ENCODE data around the gene PTPRG.

PTPRG gene

GRCh38 chr3:61819861-61820260 lies 258.5 kb downstream of the PTPRG start:
- Histone ChIP-seq H3K36me3 (ENCODE audit: control insufficient read depth, insufficient read depth, low read length) (no peaks in the 10 kb centered on the region), H3K4me3 (ENCODE audit: low read depth, low read length) (no peak overlapping the region), H3K9me3 (ENCODE audit: control insufficient read depth, insufficient read depth, low read length) (no peaks in the 10 kb centered on the region), H3K9ac (ENCODE audit: low read depth, low read length) (no peak overlapping the region), H3K4me1 (ENCODE audit: control insufficient read depth, insufficient read depth, low read length) (no peaks in the 10 kb centered on the region), H3K27me3 (ENCODE audit: control insufficient read depth, insufficient read depth, low read length) (no peaks in the 10 kb centered on the region)

- no peaks in the 10 kb centered on the region for H3K4me1 ChIP-seq (ENCODE audit: control insufficient read depth, insufficient read depth, low read length)
- H3K27me3 ChIP-seq (ENCODE audit: control insufficient read depth, insufficient read depth, low read length), result no peaks in the 10 kb centered on the region
- no peak overlapping the region for H3K4me3 ChIP-seq (ENCODE audit: low read depth, low read length)
- no peaks in the 10 kb centered on the region for H3K36me3 ChIP-seq (ENCODE audit: control insufficient read depth, insufficient read depth, low read length)
- H3K9me3 ChIP-seq (ENCODE audit: control insufficient read depth, insufficient read depth, low read length), result no peaks in the 10 kb centered on the region
- no peak overlapping the region for H3K9ac ChIP-seq (ENCODE audit: low read depth, low read length)
Measured at GRCh38 chr3:61820306-61820992, 259.1 kb downstream of the PTPRG start.

- Histone ChIP-seq H3K4me1 (ENCODE audit: control insufficient read depth, insufficient read depth, low read length) (no peaks in the 10 kb centered on the region), H3K36me3 (ENCODE audit: control insufficient read depth, insufficient read depth, low read length) (no peaks in the 10 kb centered on the region), H3K27me3 (ENCODE audit: control insufficient read depth, insufficient read depth, low read length) (no peaks in the 10 kb centered on the region), H3K4me3 (ENCODE audit: low read depth, low read length) (no peak overlapping the region), H3K9me3 (ENCODE audit: control insufficient read depth, insufficient read depth, low read length) (no peaks in the 10 kb centered on the region), H3K9ac (ENCODE audit: low read depth, low read length) (no peak overlapping the region)
Measured at GRCh38 chr3:61821823-61822251, 260.5 kb downstream of the PTPRG start.

GRCh38 chr3:61822588-61822987 lies 261.2 kb downstream of the PTPRG start:
- H3K4me3 ChIP-seq (ENCODE audit: low read depth, low read length), result no peak overlapping the region
- H3K36me3 ChIP-seq (ENCODE audit: control insufficient read depth, insufficient read depth, low read length), result no peaks in the 10 kb centered on the region
- no peaks in the 10 kb centered on the region for H3K9me3 ChIP-seq (ENCODE audit: control insufficient read depth, insufficient read depth, low read length)
- H3K27me3 ChIP-seq (ENCODE audit: control insufficient read depth, insufficient read depth, low read length), result no peaks in the 10 kb centered on the region
- no peak overlapping the region for H3K9ac ChIP-seq (ENCODE audit: low read depth, low read length)
- H3K4me1 ChIP-seq (ENCODE audit: control insufficient read depth, insufficient read depth, low read length), result no peaks in the 10 kb centered on the region

GRCh38 chr3:61824553-61825135 lies 263.3 kb downstream of the PTPRG start:
- no peaks in the 10 kb centered on the region for H3K9me3 ChIP-seq (ENCODE audit: control insufficient read depth, insufficient read depth, low read length)
- H3K9ac ChIP-seq (ENCODE audit: low read depth, low read length), result no peak overlapping the region
- no peak overlapping the region for H3K4me3 ChIP-seq (ENCODE audit: low read depth, low read length)
- H3K4me1 ChIP-seq (ENCODE audit: control insufficient read depth, insufficient read depth, low read length), result peaks cover 9% of the 10 kb centered on the region
- H3K36me3 ChIP-seq (ENCODE audit: control insufficient read depth, insufficient read depth, low read length), result no peaks in the 10 kb centered on the region
- no peaks in the 10 kb centered on the region for H3K27me3 ChIP-seq (ENCODE audit: control insufficient read depth, insufficient read depth, low read length)

- no peaks in the 10 kb centered on the region for H3K36me3 ChIP-seq (ENCODE audit: control insufficient read depth, insufficient read depth, low read length)
- H3K4me1 ChIP-seq (ENCODE audit: control insufficient read depth, insufficient read depth, low read length), result peaks cover 14% of the 10 kb centered on the region
- H3K27me3 ChIP-seq (ENCODE audit: control insufficient read depth, insufficient read depth, low read length), result no peaks in the 10 kb centered on the region
Measured at GRCh38 chr3:61826161-61826560, 264.8 kb downstream of the PTPRG start.

GRCh38 chr3:61828184-61828874 lies 267.0 kb downstream of the PTPRG start:
- no peak overlapping the region for H3K9ac ChIP-seq (ENCODE audit: low read depth, low read length)
- no peaks in the 10 kb centered on the region for H3K36me3 ChIP-seq (ENCODE audit: control insufficient read depth, insufficient read depth, low read length)

More at GRCh38 chr3:61826161-61826560, 264.8 kb downstream of the PTPRG start:
- H3K9me3 ChIP-seq (ENCODE audit: control insufficient read depth, insufficient read depth, low read length), result no peaks in the 10 kb centered on the region
- no peak overlapping the region for H3K9ac ChIP-seq (ENCODE audit: low read depth, low read length)
- no peak overlapping the region for H3K4me3 ChIP-seq (ENCODE audit: low read depth, low read length)

GRCh38 chr3:61828880-61829721 lies 267.7 kb downstream of the PTPRG start:
- Histone ChIP-seq H3K4me3 (ENCODE audit: low read depth, low read length) (no peak overlapping the region), H3K27me3 (ENCODE audit: control insufficient read depth, insufficient read depth, low read length) (no peaks in the 10 kb centered on the region), H3K9ac (ENCODE audit: low read depth, low read length) (no peak overlapping the region), H3K36me3 (ENCODE audit: control insufficient read depth, insufficient read depth, low read length) (no peaks in the 10 kb centered on the region), H3K4me1 (ENCODE audit: control insufficient read depth, insufficient read depth, low read length) (peaks cover 14% of the 10 kb centered on the region), H3K9me3 (ENCODE audit: control insufficient read depth, insufficient read depth, low read length) (no peaks in the 10 kb centered on the region)

More at GRCh38 chr3:61828184-61828874, 267.0 kb downstream of the PTPRG start:
- Histone ChIP-seq H3K27me3 (ENCODE audit: control insufficient read depth, insufficient read depth, low read length) (no peaks in the 10 kb centered on the region), H3K9me3 (ENCODE audit: control insufficient read depth, insufficient read depth, low read length) (no peaks in the 10 kb centered on the region), H3K4me1 (ENCODE audit: control insufficient read depth, insufficient read depth, low read length) (peaks cover 14% of the 10 kb centered on the region), H3K4me3 (ENCODE audit: low read depth, low read length) (no peak overlapping the region)

GRCh38 chr3:61829722-61830350 lies 268.5 kb downstream of the PTPRG start:
- Histone ChIP-seq H3K4me3 (ENCODE audit: low read depth, low read length) (no peak overlapping the region), H3K36me3 (ENCODE audit: control insufficient read depth, insufficient read depth, low read length) (no peaks in the 10 kb centered on the region), H3K4me1 (ENCODE audit: control insufficient read depth, insufficient read depth, low read length) (peaks cover 14% of the 10 kb centered on the region), H3K27me3 (ENCODE audit: control insufficient read depth, insufficient read depth, low read length) (no peaks in the 10 kb centered on the region), H3K9me3 (ENCODE audit: control insufficient read depth, insufficient read depth, low read length) (no peaks in the 10 kb centered on the region), H3K9ac (ENCODE audit: low read depth, low read length) (no peak overlapping the region)

GRCh38 chr3:61831973-61832372 lies 270.6 kb downstream of the PTPRG start:
- peaks cover 14% of the 10 kb centered on the region for H3K4me1 ChIP-seq (ENCODE audit: control insufficient read depth, insufficient read depth, low read length)
- no peaks in the 10 kb centered on the region for H3K27me3 ChIP-seq (ENCODE audit: control insufficient read depth, insufficient read depth, low read length)
- no peaks in the 10 kb centered on the region for H3K36me3 ChIP-seq (ENCODE audit: control insufficient read depth, insufficient read depth, low read length)
- no peak overlapping the region for H3K9ac ChIP-seq (ENCODE audit: low read depth, low read length)
- no peaks in the 10 kb centered on the region for H3K9me3 ChIP-seq (ENCODE audit: control insufficient read depth, insufficient read depth, low read length)
- no peak overlapping the region for H3K4me3 ChIP-seq (ENCODE audit: low read depth, low read length)
